OCI-LY3 (cell line): Measurements from ENCODE around the gene SEMA3C.
A peak's percentile ranks its signal among the peaks of the same experiment; 100 is the strongest.

Experiments used
- H2AFZ ChIP-seq: fragments of 200-600, 300-600 bp; shearing (Covaris generic); 2 replicates; pipeline ENCODE4 v1.6.0; 2014; ENCODE audit warnings: antibody characterized with exemption, low read depth, low read length
- H3K27ac ChIP-seq: fragments of 200-600, 300-600 bp; sonication (generic); 2 replicates; pipeline ENCODE4 v1.5.1; 2014; ENCODE audit warnings: mild to moderate bottlenecking, low read length, moderate library complexity, mixed read lengths
- H3K27me3 ChIP-seq: fragments of 200-600, 300-600 bp; sonication (generic); 2 replicates; pipeline ENCODE4 v1.6.1; 2014; ENCODE audit warnings: low read depth, low read length, mixed read lengths
- H3K36me3 ChIP-seq: fragments of 200-600, 300-600 bp; sonication (generic); replicated peaks from 2 replicates; pipeline ENCODE3; 2014; ENCODE audit warnings: low read depth, low read length, mixed read lengths
- H3K4me1 ChIP-seq: fragments of 300-600, 200-600 bp; sonication (generic); 2 replicates; pipeline ENCODE4 v1.6.1; 2014; ENCODE audit warnings: low read length, mixed read lengths
- H3K4me2 ChIP-seq: fragments of 200-600, 300-600 bp; sonication (generic); 2 replicates; pipeline ENCODE4 v1.6.1; 2014; ENCODE audit warnings: low read length, mixed read lengths
- H3K4me3 ChIP-seq: fragments of 300-600, 200-600 bp; sonication (generic); 2 replicates; pipeline ENCODE4 v1.5.1; 2014; ENCODE audit warnings: antibody characterized with exemption, mild to moderate bottlenecking, low read length, moderate library complexity
- H3K79me2 ChIP-seq: fragments of 300-600, 200-600 bp; shearing (Covaris generic); 2 replicates; pipeline ENCODE4 v1.6.1; 2014; ENCODE audit warnings: mild to moderate bottlenecking, low read length, mixed read lengths
- H3K9ac ChIP-seq: fragments of 300-600, 200-600 bp; shearing (Covaris generic); 2 replicates; pipeline ENCODE4 v1.6.0; 2014; ENCODE audit warnings: mild to moderate bottlenecking, low read length, moderate library complexity
- H3K9me3 ChIP-seq: fragments of 200-600, 300-600 bp; shearing (Covaris generic); 2 replicates; pipeline ENCODE4 v1.6.1; 2014; ENCODE audit warnings: low read length, mixed read lengths; ENCODE audit not compliant: insufficient read depth
- H4K20me1 ChIP-seq: fragments of 200-600, 300-600 bp; sonication (generic); 2 replicates; pipeline ENCODE4 v1.6.1; 2016; ENCODE audit warnings: low read length, mixed read lengths; ENCODE audit not compliant: insufficient read depth
- EZH2phosphoT487 ChIP-seq: fragments of 200-600 bp; shearing (Covaris generic); IDR thresholded peaks from 2 replicates; pipeline ENCODE4 v1.6.1; 2018; ENCODE audit warnings: antibody characterized with exemption, mixed run types, low read depth
- TF ChIP-seq, protein P1 (sequence below): fragments of 200-600, 300-600 bp; sonication (generic); IDR thresholded peaks from 2 replicates; pipeline ENCODE4 v1.5.1; 2014; ENCODE audit warnings: antibody characterized with exemption, low read length, low read depth

SEMA3C gene

GRCh38 chr7:80891259-80891544 is 27.6 kb downstream of the SEMA3C start:
- Histone ChIP-seq H3K4me2 (no peak overlapping the region), H3K9me3 (no peaks in the 10 kb centered on the region), H2AFZ (no peak overlapping the region), H3K36me3 (no peaks in the 10 kb centered on the region), H3K27me3 (no peaks in the 10 kb centered on the region), H3K4me3 (no peak overlapping the region), H3K4me1 (peaks cover 5% of the 10 kb centered on the region; the same call in 1 of the 2 replicates), H3K79me2 (no peaks in the 10 kb centered on the region), H4K20me1 (no peaks in the 10 kb centered on the region), H3K27ac (no peak overlapping the region), H3K9ac (no peak overlapping the region)
- TF ChIP-seq, protein P1, sequence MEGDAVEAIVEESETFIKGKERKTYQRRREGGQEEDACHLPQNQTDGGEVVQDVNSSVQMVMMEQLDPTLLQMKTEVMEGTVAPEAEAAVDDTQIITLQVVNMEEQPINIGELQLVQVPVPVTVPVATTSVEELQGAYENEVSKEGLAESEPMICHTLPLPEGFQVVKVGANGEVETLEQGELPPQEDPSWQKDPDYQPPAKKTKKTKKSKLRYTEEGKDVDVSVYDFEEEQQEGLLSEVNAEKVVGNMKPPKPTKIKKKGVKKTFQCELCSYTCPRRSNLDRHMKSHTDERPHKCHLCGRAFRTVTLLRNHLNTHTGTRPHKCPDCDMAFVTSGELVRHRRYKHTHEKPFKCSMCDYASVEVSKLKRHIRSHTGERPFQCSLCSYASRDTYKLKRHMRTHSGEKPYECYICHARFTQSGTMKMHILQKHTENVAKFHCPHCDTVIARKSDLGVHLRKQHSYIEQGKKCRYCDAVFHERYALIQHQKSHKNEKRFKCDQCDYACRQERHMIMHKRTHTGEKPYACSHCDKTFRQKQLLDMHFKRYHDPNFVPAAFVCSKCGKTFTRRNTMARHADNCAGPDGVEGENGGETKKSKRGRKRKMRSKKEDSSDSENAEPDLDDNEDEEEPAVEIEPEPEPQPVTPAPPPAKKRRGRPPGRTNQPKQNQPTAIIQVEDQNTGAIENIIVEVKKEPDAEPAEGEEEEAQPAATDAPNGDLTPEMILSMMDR: no peak

DNA sequence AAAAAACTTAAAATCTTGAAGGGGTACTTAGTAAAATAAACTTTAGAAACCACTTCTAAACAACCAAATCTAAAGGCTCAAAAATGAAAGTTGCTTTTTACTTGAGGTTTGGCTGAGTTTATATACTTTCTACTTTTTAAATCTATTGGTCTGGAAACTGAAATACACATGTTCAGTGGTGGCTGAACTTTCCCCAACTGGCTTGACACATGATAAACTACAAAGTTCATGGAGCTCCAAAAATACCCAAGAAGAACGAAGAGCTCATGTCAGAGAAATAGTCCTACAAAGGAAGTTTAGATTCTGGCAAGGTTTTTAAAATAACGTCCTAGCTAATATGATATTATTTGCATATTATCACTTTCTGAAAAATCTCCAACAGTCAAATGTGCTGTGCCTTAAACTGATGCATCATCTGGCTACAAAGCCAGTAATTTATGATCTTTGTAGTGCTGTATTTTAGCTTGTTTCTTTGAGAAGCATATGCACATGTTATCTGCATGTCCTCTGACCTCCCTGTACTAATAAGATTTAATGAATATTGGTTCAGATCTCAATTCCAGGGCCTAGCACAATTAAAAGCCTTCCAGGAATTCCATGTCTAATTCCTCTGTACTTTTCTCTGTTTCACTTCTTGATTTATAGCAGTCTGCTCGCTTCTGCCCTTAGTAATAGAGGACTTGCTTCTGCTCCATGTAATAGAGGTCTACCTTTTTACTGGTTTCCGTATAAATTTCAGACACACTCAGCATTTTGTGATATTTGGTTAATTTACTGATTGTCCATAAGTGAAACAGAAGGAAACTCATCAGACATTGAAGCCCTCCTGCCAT is 28.2 kb downstream of the SEMA3C start:
- Histone ChIP-seq H3K36me3 (no peaks in the 10 kb centered on the region), H3K4me2 (no peak overlapping the region), H4K20me1 (no peaks in the 10 kb centered on the region), H3K4me3 (no peak overlapping the region), H2AFZ (peak overlapping the region; percentile 49; the same call in 1 of the 2 replicates), H3K27me3 (no peaks in the 10 kb centered on the region), H3K4me1 (peaks cover 5% of the 10 kb centered on the region; the same call in 1 of the 2 replicates), H3K79me2 (no peaks in the 10 kb centered on the region), H3K9me3 (no peaks in the 10 kb centered on the region), H3K9ac (no peak overlapping the region), H3K27ac (no peak overlapping the region)
- no peak for TF ChIP-seq EZH2phosphoT487
- TF ChIP-seq, protein P1: no peak

DNA sequence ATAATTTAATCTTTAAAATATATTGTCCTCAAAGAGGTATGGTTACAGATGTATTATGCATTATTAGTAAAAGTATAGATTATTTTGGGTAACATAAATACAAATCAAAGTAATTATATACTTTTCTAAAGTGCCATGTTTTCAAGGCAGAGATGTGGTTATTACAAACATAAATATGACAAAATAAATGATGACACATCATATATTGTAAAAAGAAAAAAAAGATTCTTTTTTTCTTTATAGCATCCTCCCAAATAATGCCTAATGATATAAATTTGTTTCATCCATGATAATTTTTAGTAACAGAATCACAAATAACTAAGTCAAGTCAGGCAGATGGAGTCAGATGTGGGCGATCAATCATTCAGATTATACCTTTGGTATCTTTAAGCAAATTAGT is 29.3 kb downstream of the SEMA3C start:
- no peak overlapping the region for H3K4me3 ChIP-seq
- no peaks in the 10 kb centered on the region for H4K20me1 ChIP-seq
- H3K79me2 ChIP-seq: no peaks in the 10 kb centered on the region
- H3K9me3 ChIP-seq: no peaks in the 10 kb centered on the region
- no peak overlapping the region for H3K27ac ChIP-seq
- H3K4me1 ChIP-seq: peaks cover 5% of the 10 kb centered on the region; the same call in 1 of the 2 replicates
- no peaks in the 10 kb centered on the region for H3K36me3 ChIP-seq
- H3K4me2 ChIP-seq: no peak overlapping the region
- TF ChIP-seq, protein P1: no peak
- TF ChIP-seq EZH2phosphoT487: no peak
- H3K9ac ChIP-seq: no peak overlapping the region
- H3K27me3 ChIP-seq: no peaks in the 10 kb centered on the region
- no peak overlapping the region for H2AFZ ChIP-seq

GRCh38 chr7:80885757-80886156 is 33.1 kb downstream of the SEMA3C start:
- Histone ChIP-seq H3K4me3 (no peak overlapping the region), H2AFZ (no peak overlapping the region), H4K20me1 (no peaks in the 10 kb centered on the region), H3K79me2 (no peaks in the 10 kb centered on the region), H3K36me3 (no peaks in the 10 kb centered on the region), H3K9ac (no peak overlapping the region), H3K27ac (no peak overlapping the region), H3K4me2 (no peak overlapping the region), H3K27me3 (no peaks in the 10 kb centered on the region), H3K9me3 (no peaks in the 10 kb centered on the region), H3K4me1 (peaks cover 33% of the 10 kb centered on the region)
- TF ChIP-seq, protein P1: no peak
- TF ChIP-seq EZH2phosphoT487: no peak
